HG03025 (cell line): ENCODE results near the gene TBL1XR1.

Source experiments
- ATAC-seq: cut with Tn5 transposase; IDR thresholded peaks from one replicate; pipeline ENCODE4 v1.9.1; 2021; ENCODE audit warnings: mild to moderate bottlenecking, moderate library complexity; ENCODE audit not compliant: unreplicated experiment, low FRiP score

The TBL1XR1 gene

GRCh38 chr3:176977331-176977730 lies 220.0 kb downstream of the TBL1XR1 start:
- no peak for ATAC-seq

GRCh38 chr3:176976586-176976985 lies 220.7 kb downstream of the TBL1XR1 start:
- ATAC-seq: no peak

DNA sequence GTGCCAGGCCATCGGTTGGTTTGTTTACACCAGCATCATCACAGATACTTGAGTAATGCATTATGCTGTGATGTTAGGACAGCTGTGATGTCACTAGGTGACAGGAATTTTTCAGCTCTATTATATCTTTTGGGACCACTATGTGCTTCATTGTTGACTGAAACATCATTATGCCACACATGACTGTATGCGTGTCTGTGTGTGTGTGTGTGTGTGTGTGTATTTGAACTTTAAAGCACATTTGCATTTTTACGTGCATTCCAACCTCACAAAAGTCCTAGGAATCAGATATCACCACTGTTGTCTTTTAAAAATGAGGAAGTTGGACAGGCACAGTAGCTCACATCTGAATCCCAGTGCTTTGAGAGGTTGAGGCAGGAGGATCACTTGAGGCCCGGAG lies 223.0 kb downstream of the TBL1XR1 start:
- ATAC-seq: no peak

DNA sequence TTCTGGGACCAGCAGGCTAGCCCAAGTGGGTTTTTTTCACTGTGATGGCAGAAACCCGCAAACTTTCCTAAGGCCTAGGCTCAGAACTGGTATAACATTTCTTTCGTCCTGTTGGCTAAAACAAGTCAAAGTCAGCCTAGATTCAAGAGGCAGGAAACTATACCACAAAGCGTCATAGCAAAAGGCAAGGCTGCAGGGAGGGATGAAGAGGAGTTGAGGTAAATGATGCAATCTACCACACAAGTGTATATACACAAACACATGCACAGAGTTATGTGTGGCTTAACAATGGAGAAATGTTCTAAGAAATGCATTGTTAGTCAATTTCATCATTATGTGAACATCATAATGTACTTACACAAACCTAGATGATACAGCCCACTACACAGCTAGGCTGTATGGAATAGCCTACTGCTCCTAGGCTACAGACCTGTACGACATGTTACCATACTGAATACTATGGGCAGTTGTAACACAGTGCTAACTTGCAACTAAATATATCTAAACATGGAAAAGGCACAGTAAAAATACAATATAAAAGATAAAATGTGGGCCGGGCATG lies 225.6 kb downstream of the TBL1XR1 start:
- ATAC-seq: no peak

DNA sequence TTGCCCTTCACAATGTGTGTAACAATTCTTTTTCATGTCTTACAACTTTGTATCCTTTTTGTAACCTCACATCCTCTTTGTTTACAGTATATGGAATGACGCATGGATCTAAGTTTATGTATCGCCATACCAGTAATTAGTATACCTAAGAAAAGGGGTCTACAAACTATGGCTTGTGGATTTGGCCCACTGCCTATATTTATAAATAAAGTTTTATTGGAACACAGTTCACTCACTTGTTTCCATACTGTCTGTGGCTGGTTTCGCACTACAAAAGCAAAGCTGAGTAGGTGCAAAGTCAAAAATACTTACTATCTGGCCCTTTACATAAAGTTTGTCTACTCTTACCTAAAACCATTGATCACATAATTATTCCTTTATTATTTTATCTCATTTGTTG lies 226.5 kb downstream of the TBL1XR1 start:
- no peak for ATAC-seq

- no peak for ATAC-seq
These were observed 227.8 kb downstream of the TBL1XR1 start for GRCh38 chr3:176969506-176969905.
